ENCODE data around the gene SLC7A4. TPM values are rescaled to one million over a fixed set of nuclear protein-coding genes. Genes with fewer than 3 reads are reported as not detected.

The SLC7A4 gene
- total RNA-seq, 1 donor from 2014 or later: not detected

DNA sequence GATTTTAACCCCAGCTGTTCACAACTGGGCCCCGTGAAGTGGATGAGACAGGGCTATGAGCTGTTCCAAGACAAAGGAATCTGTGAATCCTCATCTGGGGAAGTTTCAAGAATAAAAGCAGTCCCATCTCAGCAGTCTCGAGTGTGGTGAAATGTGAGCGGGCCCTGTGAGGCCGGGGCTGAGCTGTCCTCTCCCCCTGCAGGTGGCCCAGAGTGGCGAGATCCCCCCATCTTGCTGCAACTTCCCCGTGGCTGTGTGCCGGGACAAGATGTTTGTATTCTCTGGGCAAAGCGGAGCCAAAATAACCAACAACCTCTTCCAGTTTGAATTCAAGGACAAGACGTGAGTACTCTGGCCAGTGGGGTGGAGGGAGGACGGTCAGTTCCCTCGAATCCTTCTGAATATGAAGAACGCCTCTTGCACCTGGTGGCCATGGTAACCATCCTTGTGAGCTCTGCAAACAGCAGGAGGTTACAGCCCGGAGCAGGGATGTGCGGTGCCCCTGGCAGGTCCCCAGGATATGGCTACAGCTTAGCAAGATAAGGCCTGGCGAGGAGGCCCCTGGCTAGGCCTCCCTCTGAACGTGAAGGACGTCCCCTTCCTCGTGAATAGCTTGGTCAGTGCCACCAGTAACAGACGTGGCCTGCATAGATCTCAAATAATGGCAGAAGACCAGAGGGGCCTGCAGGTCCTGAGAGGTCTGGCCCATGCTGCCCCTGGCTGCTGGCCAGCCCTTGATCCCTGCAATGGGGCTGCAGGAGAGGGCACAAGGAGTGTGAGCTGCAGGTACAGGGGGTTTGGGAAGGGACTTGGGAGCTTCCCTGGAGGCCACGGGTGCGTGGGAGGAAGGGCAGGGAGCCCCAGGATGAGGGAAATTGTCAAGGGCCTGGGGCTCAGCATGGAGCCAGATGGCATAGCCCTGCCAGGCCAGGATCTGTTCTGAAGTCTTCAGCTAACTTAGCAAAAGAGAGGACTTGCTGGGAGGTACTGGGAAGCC is 41.9 kb downstream of the SLC7A4 start:
- Histone ChIP-seq H3K9ac (no peak overlapping the region), H3K36me3 (no peaks in the 10 kb centered on the region), H2AFZ (replicated peaks) (no peak overlapping the region), H3K4me2 (no peak overlapping the region), H3K9me3 (ENCODE audit: low read depth) (no peaks in the 10 kb centered on the region), H3K4me1 (no peaks in the 10 kb centered on the region), H3K27me3 (no peaks in the 10 kb centered on the region), H4K20me1 (ENCODE audit: low read depth) (no peaks in the 10 kb centered on the region), H3K79me2 (ENCODE audit: low read depth) (no peaks in the 10 kb centered on the region), H3K4me3 (no peak overlapping the region), H3K27ac (no peak overlapping the region), H3F3A (ENCODE audit: low read depth) (no peaks in the 10 kb centered on the region)
- Mint-ChIP-seq H3K9me3 (no peaks in the 10 kb centered on the region), H3K36me3 (peaks cover 7% of the 10 kb centered on the region), H3K4me3 (no peak overlapping the region), H3K27me3 (ENCODE audit: insufficient read depth, low read depth) (no peaks in the 10 kb centered on the region), H3K4me1 (peaks cover 3% of the 10 kb centered on the region), H3K27ac (peak overlapping the region; percentile 59)
- no peak for DNase-seq (ENCODE audit: low spot score)
- no peak for TF ChIP-seq EZH2 (IDR thresholded peaks at IDR 0.05)
- no peak for TF ChIP-seq EZH2phosphoT487 (IDR thresholded peaks at IDR 0.05)
- TF ChIP-seq, protein P1, sequence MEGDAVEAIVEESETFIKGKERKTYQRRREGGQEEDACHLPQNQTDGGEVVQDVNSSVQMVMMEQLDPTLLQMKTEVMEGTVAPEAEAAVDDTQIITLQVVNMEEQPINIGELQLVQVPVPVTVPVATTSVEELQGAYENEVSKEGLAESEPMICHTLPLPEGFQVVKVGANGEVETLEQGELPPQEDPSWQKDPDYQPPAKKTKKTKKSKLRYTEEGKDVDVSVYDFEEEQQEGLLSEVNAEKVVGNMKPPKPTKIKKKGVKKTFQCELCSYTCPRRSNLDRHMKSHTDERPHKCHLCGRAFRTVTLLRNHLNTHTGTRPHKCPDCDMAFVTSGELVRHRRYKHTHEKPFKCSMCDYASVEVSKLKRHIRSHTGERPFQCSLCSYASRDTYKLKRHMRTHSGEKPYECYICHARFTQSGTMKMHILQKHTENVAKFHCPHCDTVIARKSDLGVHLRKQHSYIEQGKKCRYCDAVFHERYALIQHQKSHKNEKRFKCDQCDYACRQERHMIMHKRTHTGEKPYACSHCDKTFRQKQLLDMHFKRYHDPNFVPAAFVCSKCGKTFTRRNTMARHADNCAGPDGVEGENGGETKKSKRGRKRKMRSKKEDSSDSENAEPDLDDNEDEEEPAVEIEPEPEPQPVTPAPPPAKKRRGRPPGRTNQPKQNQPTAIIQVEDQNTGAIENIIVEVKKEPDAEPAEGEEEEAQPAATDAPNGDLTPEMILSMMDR (IDR thresholded peaks at IDR 0.05): no peak

DNA sequence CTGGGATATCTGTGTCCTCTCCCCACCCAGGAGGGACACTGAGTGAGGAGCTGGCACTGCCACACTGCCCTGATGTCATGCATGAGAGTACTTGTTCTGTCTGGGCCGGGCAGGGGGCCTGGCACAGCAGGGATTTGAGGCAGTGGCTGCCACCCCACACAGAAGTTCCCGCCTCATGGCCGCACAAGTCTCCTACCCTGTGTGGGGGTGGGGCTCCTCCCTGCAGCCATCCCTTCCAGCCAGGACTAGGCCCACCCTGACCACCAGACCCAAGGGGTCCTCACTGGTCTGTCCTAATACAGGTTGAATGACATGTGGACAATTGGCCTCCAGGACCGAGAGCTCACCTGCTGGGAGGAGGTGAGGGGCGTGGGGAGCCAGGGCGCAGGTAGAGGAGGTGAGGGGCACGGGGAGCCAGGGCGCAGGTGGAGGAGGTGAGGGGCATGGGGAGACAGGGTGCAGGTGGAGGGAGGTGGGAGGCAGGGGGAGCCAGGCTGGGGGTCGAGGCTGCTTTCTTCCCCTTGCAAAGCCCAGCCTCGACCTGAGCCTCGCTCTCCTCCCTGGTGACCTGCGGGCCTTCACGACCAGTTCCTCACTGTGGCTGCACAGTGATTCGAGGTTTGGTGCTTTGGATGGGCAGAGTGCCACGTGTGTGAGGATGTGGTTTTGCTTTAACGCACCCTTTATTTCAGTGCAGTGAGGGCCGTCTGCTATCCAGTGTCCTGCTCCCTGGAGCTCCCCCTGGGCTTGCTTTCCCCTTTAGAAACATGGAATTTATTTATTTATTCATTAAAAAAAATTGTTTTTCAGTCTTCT is 42.8 kb downstream of the SLC7A4 start:
- H3K9me3 ChIP-seq (ENCODE audit: low read depth): no peaks in the 10 kb centered on the region
- H3K79me2 ChIP-seq (ENCODE audit: low read depth): no peaks in the 10 kb centered on the region
- DNase-seq (ENCODE audit: low spot score): no peak
- H2AFZ ChIP-seq (replicated peaks): no peak overlapping the region
- no peaks in the 10 kb centered on the region for H4K20me1 ChIP-seq (ENCODE audit: low read depth)
- Mint-ChIP-seq H3K27ac (peak overlapping the region; percentile 90), H3K4me1 (peaks cover 3% of the 10 kb centered on the region), H3K36me3 (peaks cover 6% of the 10 kb centered on the region), H3K9me3 (no peaks in the 10 kb centered on the region), H3K4me3 (no peak overlapping the region), H3K27me3 (ENCODE audit: insufficient read depth, low read depth) (no peaks in the 10 kb centered on the region)
- H3K4me2 ChIP-seq: no peak overlapping the region
- no peak overlapping the region for H3K4me3 ChIP-seq
- no peaks in the 10 kb centered on the region for H3K27me3 ChIP-seq
- no peaks in the 10 kb centered on the region for H3K4me1 ChIP-seq
- no peak overlapping the region for H3K27ac ChIP-seq
- H3K36me3 ChIP-seq: no peaks in the 10 kb centered on the region
- H3K9ac ChIP-seq: no peak overlapping the region
- TF ChIP-seq, protein P1 (IDR thresholded peaks at IDR 0.05): no peak
- TF ChIP-seq EZH2 (IDR thresholded peaks at IDR 0.05): no peak
- TF ChIP-seq EZH2phosphoT487 (IDR thresholded peaks at IDR 0.05): no peak
- H3F3A ChIP-seq (ENCODE audit: low read depth): no peaks in the 10 kb centered on the region

DNA sequence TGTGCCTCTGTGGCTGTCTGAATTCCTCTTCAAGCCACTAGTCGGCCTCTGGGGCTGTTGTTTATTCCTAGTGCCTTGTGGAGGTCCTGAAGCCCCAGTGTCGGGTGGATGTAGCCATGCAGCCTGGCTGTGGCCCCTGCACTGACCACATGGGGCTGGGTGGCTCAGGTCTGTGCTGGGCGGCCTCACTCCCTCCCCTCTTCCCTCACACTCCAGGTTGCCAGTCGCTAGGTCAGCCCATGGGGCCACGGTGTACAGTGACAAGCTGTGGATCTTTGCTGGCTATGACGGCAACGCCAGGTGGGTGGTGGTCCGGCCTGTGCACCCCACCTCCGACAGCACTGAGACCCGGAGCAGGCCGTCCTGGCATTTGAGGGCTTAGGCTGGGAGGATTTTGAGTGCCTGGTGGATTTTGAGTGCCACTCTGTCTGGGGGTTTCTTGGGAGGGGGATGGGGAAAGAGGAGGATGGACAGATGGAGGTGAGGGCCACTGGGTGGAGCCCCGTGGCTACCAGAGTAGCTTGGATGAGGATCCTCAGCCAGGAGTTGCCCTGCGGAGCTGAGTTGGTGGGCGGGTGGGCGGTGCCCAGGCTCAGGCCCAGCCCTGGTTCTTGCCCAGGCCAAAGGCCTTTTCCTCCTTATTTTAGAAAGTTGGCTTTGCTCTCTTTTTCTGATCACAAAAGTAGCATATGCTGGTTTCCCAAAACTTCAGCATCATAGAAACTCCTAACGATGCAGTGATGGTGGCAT is 43.6 kb downstream of the SLC7A4 start:
- Mint-ChIP-seq H3K27me3 (ENCODE audit: insufficient read depth, low read depth) (no peaks in the 10 kb centered on the region), H3K4me3 (no peak overlapping the region)
- H3K4me1 ChIP-seq: no peaks in the 10 kb centered on the region

More for the DNA sequence above, 43.6 kb downstream of the SLC7A4 start:
- TF ChIP-seq, protein P1 (IDR thresholded peaks at IDR 0.05): no peak
- TF ChIP-seq EZH2phosphoT487 (IDR thresholded peaks at IDR 0.05) (no peak), EZH2 (IDR thresholded peaks at IDR 0.05) (no peak)
- no peak for DNase-seq (ENCODE audit: low spot score)
- Histone ChIP-seq H3K9ac (no peak overlapping the region), H3K27me3 (no peaks in the 10 kb centered on the region), H3F3A (ENCODE audit: low read depth) (no peaks in the 10 kb centered on the region), H3K9me3 (ENCODE audit: low read depth) (no peaks in the 10 kb centered on the region), H4K20me1 (ENCODE audit: low read depth) (no peaks in the 10 kb centered on the region), H3K4me2 (no peak overlapping the region), H2AFZ (replicated peaks) (no peak overlapping the region), H3K79me2 (ENCODE audit: low read depth) (no peaks in the 10 kb centered on the region), H3K4me3 (no peak overlapping the region), H3K36me3 (no peaks in the 10 kb centered on the region), H3K27ac (no peak overlapping the region)
- Mint-ChIP-seq H3K9me3 (no peaks in the 10 kb centered on the region), H3K27ac (no peak overlapping the region), H3K36me3 (peaks cover 11% of the 10 kb centered on the region), H3K4me1 (peaks cover 7% of the 10 kb centered on the region)

All from neural progenitor cell (in vitro differentiated cells).